HCT116 (cell line): ENCODE measurements around the gene INPP5B.

Experiments
- CBX3 ChIP-seq: IDR thresholded peaks from 2 replicates; pipeline ENCODE4 v1.6.1; 2012; ENCODE audit warnings: low read depth
- EGR1 ChIP-seq: IDR thresholded peaks from 2 replicates; pipeline ENCODE4 v1.6.1; 2012; ENCODE audit warnings: low read depth
- ELF1 ChIP-seq: IDR thresholded peaks from 2 replicates; pipeline ENCODE4 v1.6.1; 2012; ENCODE audit warnings: low read depth, borderline replicate concordance
- EZH2 ChIP-seq: fragments of 200-600 bp; sonication (generic); IDR thresholded peaks from 2 replicates; pipeline ENCODE4 v1.6.1; 2017; ENCODE audit warnings: antibody characterized with exemption, mixed run types
- EZH2phosphoT487 ChIP-seq: fragments of 200-600 bp; IDR thresholded peaks from 2 replicates; pipeline ENCODE4 v1.6.1; 2018; ENCODE audit warnings: antibody characterized with exemption, borderline replicate concordance
- POLR2AphosphoS5 ChIP-seq: IDR thresholded peaks from 2 replicates; pipeline ENCODE4 v1.6.1; 2011; ENCODE audit warnings: mild to moderate bottlenecking, low read depth, low read length, moderate library complexity
- RAD21 ChIP-seq: IDR thresholded peaks from 2 replicates; pipeline ENCODE4 v1.6.1; 2012; ENCODE audit warnings: low read depth, mild to moderate bottlenecking
- SIN3A ChIP-seq: IDR thresholded peaks from 2 replicates; pipeline ENCODE4 v1.6.1; 2012; ENCODE audit warnings: low read depth
- SRF ChIP-seq: IDR thresholded peaks from 2 replicates; pipeline ENCODE4 v1.6.1; 2012; ENCODE audit warnings: low read depth
- YY1 ChIP-seq: IDR thresholded peaks from 2 replicates; pipeline ENCODE4 v1.6.1; 2011; ENCODE audit warnings: low read length, low read depth, moderate library complexity, mild to moderate bottlenecking; ENCODE audit not compliant: insufficient replicate concordance; ENCODE audit errors: extremely low read depth
- TF ChIP-seq, protein P1 (sequence below), 3 experiments: fragments of 200-600 bp in 1 of 3; sonication (generic) in 1 of 3; IDR thresholded peaks in 2 of 3; conservative IDR thresholded peaks in 1 of 3; 2 replicates each; pipeline ENCODE4 v1.5.1; 2012 to 2017; ENCODE audit warnings: low read depth in 2 of 3, low read length in 2 of 3, antibody characterized with exemption in 1 of 3, borderline replicate concordance in 1 of 3, control low read depth in 1 of 3, mild to moderate bottlenecking in 1 of 3, mixed read lengths in 1 of 3, mixed run types in 1 of 3, moderate library complexity in 1 of 3; ENCODE audit not compliant: insufficient read depth in 1 of 3
- TF ChIP-seq, protein P2 (sequence below): IDR thresholded peaks from 2 replicates; pipeline ENCODE4 v1.6.1; 2011; ENCODE audit warnings: mild to moderate bottlenecking, low read length, moderate library complexity; ENCODE audit not compliant: insufficient replicate concordance; ENCODE audit errors: extremely low read depth
- TF ChIP-seq, protein P3 (sequence below): IDR thresholded peaks from 2 replicates; pipeline ENCODE4 v1.6.1; 2012; ENCODE audit warnings: low read depth
- TF ChIP-seq, protein P4 (sequence below): IDR thresholded peaks from 2 replicates; pipeline ENCODE4 v1.6.1; 2012

DNA sequence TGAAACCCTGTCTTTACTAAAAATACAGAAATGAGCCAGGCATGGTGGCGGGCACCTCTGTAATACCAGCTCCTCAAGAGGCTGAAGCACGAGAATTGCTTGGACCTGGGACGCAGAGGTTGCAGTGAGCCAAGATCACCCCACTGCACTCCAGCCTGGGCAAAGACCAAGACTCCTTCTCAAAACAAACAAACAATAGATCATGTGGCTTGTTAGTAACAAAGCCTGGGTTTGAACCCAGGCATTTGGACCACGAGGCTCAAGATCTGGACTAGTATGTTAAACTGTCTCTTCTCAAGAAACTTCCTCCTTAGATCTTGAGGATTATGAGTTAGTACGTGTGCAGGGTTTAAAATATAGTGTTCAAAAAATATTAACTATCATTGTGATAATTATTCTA lies 1.6 kb downstream of the INPP5B start:
- TF ChIP-seq, protein P1, sequence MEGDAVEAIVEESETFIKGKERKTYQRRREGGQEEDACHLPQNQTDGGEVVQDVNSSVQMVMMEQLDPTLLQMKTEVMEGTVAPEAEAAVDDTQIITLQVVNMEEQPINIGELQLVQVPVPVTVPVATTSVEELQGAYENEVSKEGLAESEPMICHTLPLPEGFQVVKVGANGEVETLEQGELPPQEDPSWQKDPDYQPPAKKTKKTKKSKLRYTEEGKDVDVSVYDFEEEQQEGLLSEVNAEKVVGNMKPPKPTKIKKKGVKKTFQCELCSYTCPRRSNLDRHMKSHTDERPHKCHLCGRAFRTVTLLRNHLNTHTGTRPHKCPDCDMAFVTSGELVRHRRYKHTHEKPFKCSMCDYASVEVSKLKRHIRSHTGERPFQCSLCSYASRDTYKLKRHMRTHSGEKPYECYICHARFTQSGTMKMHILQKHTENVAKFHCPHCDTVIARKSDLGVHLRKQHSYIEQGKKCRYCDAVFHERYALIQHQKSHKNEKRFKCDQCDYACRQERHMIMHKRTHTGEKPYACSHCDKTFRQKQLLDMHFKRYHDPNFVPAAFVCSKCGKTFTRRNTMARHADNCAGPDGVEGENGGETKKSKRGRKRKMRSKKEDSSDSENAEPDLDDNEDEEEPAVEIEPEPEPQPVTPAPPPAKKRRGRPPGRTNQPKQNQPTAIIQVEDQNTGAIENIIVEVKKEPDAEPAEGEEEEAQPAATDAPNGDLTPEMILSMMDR (IDR thresholded peaks at IDR 0.05 in 2 of 3, conservative IDR thresholded peaks at IDR 0.05 in 1 of 3; ENCODE audit: borderline replicate concordance in 1 of 3, insufficient read depth in 1 of 3, low read depth in 2 of 3, low read length in 2 of 3) = no peak
- no peak for TF ChIP-seq YY1
- no peak for TF ChIP-seq EZH2phosphoT487
- TF ChIP-seq, protein P2, sequence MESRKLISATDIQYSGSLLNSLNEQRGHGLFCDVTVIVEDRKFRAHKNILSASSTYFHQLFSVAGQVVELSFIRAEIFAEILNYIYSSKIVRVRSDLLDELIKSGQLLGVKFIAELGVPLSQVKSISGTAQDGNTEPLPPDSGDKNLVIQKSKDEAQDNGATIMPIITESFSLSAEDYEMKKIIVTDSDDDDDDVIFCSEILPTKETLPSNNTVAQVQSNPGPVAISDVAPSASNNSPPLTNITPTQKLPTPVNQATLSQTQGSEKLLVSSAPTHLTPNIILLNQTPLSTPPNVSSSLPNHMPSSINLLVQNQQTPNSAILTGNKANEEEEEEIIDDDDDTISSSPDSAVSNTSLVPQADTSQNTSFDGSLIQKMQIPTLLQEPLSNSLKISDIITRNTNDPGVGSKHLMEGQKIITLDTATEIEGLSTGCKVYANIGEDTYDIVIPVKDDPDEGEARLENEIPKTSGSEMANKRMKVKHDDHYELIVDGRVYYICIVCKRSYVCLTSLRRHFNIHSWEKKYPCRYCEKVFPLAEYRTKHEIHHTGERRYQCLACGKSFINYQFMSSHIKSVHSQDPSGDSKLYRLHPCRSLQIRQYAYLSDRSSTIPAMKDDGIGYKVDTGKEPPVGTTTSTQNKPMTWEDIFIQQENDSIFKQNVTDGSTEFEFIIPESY = no peak
- TF ChIP-seq RAD21 = no peak
- no peak for TF ChIP-seq EGR1
- TF ChIP-seq, protein P3, sequence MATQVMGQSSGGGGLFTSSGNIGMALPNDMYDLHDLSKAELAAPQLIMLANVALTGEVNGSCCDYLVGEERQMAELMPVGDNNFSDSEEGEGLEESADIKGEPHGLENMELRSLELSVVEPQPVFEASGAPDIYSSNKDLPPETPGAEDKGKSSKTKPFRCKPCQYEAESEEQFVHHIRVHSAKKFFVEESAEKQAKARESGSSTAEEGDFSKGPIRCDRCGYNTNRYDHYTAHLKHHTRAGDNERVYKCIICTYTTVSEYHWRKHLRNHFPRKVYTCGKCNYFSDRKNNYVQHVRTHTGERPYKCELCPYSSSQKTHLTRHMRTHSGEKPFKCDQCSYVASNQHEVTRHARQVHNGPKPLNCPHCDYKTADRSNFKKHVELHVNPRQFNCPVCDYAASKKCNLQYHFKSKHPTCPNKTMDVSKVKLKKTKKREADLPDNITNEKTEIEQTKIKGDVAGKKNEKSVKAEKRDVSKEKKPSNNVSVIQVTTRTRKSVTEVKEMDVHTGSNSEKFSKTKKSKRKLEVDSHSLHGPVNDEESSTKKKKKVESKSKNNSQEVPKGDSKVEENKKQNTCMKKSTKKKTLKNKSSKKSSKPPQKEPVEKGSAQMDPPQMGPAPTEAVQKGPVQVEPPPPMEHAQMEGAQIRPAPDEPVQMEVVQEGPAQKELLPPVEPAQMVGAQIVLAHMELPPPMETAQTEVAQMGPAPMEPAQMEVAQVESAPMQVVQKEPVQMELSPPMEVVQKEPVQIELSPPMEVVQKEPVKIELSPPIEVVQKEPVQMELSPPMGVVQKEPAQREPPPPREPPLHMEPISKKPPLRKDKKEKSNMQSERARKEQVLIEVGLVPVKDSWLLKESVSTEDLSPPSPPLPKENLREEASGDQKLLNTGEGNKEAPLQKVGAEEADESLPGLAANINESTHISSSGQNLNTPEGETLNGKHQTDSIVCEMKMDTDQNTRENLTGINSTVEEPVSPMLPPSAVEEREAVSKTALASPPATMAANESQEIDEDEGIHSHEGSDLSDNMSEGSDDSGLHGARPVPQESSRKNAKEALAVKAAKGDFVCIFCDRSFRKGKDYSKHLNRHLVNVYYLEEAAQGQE = no peak
- TF ChIP-seq SRF = no peak
- TF ChIP-seq, protein P4, sequence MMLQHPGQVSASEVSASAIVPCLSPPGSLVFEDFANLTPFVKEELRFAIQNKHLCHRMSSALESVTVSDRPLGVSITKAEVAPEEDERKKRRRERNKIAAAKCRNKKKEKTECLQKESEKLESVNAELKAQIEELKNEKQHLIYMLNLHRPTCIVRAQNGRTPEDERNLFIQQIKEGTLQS = no peak
- TF ChIP-seq ELF1 = no peak
- no peak for TF ChIP-seq POLR2AphosphoS5
- TF ChIP-seq CBX3 = no peak
- no peak for TF ChIP-seq EZH2
- no peak for TF ChIP-seq SIN3A
